Fibroblast of lung (primary cell): ENCODE results near the gene C20orf144.

Experiments
- EZH2 ChIP-seq: IDR thresholded peaks from 2 replicates; pipeline ENCODE4 v1.5.1; 2012; ENCODE audit warnings: low read length, control low read depth, mild to moderate bottlenecking; ENCODE audit errors: missing control alignments
- TF ChIP-seq, protein P1 (sequence below), 2 donors: IDR thresholded peaks in 1 of 2; conservative IDR thresholded peaks in 1 of 2; 1 replicate in 1 of 2; 2 replicates in 1 of 2; pipeline ENCODE4 v1.5.1; 2011 to 2012; ENCODE audit warnings: low read length in 2 of 2, control low read depth in 1 of 2, inconsistent platforms in 1 of 2, low read depth in 1 of 2, mild to moderate bottlenecking in 1 of 2

DNA sequence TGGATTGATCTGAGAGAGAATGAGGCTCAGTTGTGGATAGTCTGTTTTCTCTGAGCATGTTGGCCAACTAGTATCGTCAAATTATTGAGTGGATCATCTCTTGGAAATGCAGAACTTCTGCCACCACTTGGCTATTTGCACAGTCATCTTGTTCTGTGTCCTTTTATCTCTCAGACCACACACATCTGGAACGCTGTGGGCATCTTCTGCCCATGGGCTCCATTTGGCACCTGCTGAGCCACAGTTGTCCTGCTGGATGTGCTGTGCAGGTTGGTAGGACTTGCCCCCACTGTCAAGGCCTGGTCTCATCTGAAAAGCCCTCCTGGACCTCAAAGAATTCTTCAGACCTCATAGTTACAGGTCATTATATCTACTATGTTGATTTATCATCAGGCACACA lies 16.7 kb upstream of the C20orf144 start:
- TF ChIP-seq, protein P1, sequence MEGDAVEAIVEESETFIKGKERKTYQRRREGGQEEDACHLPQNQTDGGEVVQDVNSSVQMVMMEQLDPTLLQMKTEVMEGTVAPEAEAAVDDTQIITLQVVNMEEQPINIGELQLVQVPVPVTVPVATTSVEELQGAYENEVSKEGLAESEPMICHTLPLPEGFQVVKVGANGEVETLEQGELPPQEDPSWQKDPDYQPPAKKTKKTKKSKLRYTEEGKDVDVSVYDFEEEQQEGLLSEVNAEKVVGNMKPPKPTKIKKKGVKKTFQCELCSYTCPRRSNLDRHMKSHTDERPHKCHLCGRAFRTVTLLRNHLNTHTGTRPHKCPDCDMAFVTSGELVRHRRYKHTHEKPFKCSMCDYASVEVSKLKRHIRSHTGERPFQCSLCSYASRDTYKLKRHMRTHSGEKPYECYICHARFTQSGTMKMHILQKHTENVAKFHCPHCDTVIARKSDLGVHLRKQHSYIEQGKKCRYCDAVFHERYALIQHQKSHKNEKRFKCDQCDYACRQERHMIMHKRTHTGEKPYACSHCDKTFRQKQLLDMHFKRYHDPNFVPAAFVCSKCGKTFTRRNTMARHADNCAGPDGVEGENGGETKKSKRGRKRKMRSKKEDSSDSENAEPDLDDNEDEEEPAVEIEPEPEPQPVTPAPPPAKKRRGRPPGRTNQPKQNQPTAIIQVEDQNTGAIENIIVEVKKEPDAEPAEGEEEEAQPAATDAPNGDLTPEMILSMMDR (conservative IDR thresholded peaks at IDR 0.05 in 1 of 2, IDR thresholded peaks at IDR 0.05 in 1 of 2; ENCODE audit: low read depth in 1 of 2, low read length in 2 of 2), result no peak
- no peak for TF ChIP-seq EZH2
